ENCODE measurements around the gene PPP2R5E.

PPP2R5E gene

DNA sequence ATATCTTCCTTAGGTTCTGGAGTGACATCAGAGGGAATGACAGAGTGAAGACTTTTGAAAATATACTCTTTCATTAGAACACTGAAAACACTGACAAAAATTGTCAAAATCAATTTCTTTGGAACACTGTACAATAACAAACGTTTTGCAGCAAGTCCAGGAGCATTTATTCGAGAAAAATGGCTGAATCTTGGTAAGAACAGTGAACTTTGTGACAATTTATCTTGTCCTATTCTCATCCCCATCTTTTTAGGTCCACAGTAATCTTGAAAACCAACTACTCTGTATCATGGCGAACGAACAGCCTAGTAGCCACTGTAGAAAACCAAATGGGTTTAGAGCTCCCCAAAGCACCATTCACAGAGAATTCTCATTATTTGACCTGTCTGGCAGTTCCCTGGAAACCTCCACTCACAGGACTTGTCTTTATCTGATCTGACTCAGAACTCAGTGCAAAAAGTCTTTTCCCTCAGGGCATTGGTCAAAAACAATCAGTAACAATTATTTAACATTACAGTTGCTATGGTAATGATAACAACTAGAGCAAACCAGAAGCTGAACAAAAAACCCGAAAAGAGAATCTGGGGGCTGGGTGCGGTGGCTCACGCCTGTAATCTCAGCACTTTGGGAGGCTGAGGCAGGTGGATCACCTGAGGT is 20.3 kb upstream of the PPP2R5E start:
- no peak for TF ChIP-seq CTCF (IDR thresholded peaks at IDR 0.05; ENCODE audit: borderline replicate concordance, insufficient read depth, low read depth, low read length)
- no peak overlapping the region for H3K4me3 ChIP-seq (ENCODE audit: low read depth, low read length)

DNA sequence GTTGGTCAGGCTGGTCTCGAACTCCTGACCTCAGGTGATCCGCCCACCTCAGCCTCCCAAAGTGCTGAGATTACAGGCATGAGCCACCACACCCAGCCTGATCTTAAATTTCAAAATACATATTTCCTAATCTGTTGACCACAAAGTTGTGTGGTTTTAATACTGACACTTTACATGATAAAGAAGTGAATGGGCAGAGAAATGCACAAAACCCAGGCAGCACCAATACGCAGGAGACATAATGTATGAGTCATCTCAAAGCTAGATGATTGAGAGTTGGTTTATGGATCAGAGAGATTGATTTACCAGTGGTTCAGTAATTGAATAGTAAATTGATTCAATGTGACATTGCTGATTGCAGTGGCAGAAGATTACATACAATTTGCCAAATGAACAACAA is 19.2 kb upstream of the PPP2R5E start:
- TF ChIP-seq CTCF (IDR thresholded peaks at IDR 0.05; ENCODE audit: borderline replicate concordance, insufficient read depth, low read depth, low read length), result no peak
- H3K4me3 ChIP-seq (ENCODE audit: low read depth, low read length), result no peak overlapping the region

GRCh38 chr14:63555572-63555971 is 12.4 kb upstream of the PPP2R5E start:
- TF ChIP-seq CTCF (IDR thresholded peaks at IDR 0.05; ENCODE audit: borderline replicate concordance, insufficient read depth, low read depth, low read length), result no peak

GRCh38 chr14:63551332-63551731 is 8.2 kb upstream of the PPP2R5E start:
- TF ChIP-seq CTCF (IDR thresholded peaks at IDR 0.05; ENCODE audit: borderline replicate concordance, insufficient read depth, low read depth, low read length), result no peak
- no peak overlapping the region for H3K4me3 ChIP-seq (ENCODE audit: low read depth, low read length)

More at GRCh38 chr14:63555572-63555971, 12.4 kb upstream of the PPP2R5E start:
- H3K4me3 ChIP-seq (ENCODE audit: low read depth, low read length), result no peak overlapping the region

GRCh38 chr14:63547798-63548335 is 4.7 kb upstream of the PPP2R5E start:
- TF ChIP-seq CTCF (IDR thresholded peaks at IDR 0.05; ENCODE audit: borderline replicate concordance, insufficient read depth, low read depth, low read length), result no peak
- H3K4me3 ChIP-seq (ENCODE audit: low read depth, low read length), result no peak overlapping the region

- no peak overlapping the region for H3K4me3 ChIP-seq (ENCODE audit: low read depth, low read length)
- TF ChIP-seq CTCF (IDR thresholded peaks at IDR 0.05; ENCODE audit: borderline replicate concordance, insufficient read depth, low read depth, low read length), result no peak
Observed at GRCh38 chr14:63545431-63545830, 2.3 kb upstream of the PPP2R5E start.

DNA sequence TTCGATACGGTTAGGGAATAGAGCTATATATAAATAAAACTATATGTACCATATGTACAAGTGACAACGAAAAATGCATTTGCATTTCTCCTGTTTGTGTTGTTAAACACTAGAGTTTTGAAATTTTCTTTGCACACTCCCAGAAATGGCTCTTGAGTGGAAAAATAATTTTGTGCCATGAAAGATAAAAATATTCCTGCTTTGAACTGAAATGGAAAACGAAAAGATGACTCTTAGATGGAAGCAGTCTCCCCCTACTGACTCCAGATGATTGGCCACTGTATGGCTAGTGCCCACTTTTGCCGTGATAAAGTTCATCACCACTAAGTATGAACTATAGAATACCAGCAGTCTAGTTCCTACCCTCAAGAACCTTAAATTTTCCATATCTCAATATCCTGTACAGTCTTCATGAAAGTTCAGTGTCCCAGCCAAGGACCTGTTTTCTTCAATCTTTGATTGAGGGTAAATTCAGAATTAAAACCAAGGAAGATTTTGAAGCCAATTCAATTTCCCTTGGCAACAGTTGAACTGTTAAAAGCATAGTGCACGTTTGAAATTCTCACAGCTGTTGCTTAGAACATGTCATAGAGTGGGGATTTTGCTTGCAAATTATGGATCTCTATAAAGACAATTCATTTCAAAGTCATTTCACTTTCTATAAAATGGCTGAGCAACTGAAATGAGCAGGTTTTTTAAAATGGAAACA is 1.6 kb upstream of the PPP2R5E start:
- H3K4me3 ChIP-seq (ENCODE audit: low read depth, low read length), result peak overlapping the region; percentile 16

More for the DNA sequence above, 1.6 kb upstream of the PPP2R5E start:
- 0 out of 2 replicates have a peak, but pooled peaks have one; percentile 6 for TF ChIP-seq CTCF (IDR thresholded peaks at IDR 0.05; ENCODE audit: borderline replicate concordance, insufficient read depth, low read depth, low read length)

Data from GM12875 (cell line).